GM18526 (cell line): ENCODE data around the gene ALDH1L1.

Experiments
- POLR2A ChIP-seq: IDR thresholded peaks from 3 replicates; pipeline ENCODE4 v1.6.1; 2011; ENCODE audit not compliant: insufficient read length; ENCODE audit errors: extremely low read depth

Gene ALDH1L1

DNA sequence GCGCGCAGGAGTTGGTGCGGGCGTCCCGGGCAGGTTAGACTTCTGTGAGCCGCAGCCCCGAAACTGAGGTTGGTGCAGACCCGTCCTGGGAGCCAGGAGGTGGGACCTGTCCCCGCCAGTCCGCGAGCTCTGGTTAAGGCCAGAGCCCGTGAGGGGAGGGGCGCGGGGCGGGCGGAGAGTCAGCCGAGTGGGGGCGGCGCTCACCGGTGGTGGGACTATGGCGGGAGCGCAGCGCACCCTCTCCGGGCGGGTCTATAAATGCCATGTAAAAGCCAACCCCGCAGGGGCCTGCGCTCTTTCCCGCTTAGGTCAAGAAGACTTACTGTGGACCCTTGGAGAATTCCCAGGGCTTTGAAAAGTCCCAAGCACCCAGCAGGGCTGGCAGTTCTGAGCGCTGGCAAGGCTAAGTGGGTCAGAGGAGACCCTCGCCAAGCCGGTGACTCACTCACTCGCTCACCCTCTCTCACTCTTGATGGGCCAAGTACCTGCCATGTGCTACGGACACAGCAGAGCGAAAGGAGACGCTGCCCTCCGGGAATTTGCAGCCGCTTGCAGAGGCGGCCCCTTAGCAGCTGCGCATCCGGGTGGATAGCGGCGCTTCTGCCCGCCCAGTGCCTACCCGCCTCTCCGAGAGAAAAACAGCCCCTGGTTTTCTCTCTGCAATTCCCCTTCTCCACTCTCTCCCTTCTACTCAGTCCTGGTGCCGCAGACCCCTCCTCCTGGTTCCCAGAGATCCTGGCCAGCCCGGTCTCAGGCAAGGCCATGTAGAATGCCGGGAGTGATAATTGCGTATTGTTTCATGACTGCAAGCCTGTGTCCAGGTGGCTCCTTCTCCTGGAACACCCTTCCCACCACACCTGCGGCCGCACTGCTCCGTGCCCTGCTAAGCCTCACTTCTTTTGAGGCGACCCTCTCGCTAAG is at the start of gene ALDH1L1:
Gene ALDH1L1 (minus strand): TSS at position 110 of the 921 bp plus-strand sequence. CDS start 19,607 bp downstream, outside the sequence.
- no peak for TF ChIP-seq POLR2A

DNA sequence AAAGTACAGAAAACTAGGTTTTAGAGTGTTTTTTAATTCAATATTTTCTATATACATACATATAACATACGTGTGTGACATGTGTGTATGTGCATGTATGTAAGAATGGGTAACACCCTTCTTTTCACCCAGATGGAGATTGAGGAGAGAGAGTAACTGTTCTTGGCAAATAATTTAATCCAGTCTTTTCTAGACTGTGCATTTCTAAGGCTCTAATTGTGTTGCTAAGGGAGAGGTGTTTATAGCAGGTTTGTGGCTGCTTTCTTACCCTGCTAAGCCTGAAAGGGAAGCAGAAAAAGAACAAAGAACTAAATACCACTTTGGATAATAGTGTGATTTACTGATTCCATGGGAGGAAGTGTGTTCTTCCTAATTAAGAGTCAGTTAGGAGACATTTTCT is 46.0 kb upstream of the ALDH1L1 start:
- TF ChIP-seq POLR2A, result no peak

DNA sequence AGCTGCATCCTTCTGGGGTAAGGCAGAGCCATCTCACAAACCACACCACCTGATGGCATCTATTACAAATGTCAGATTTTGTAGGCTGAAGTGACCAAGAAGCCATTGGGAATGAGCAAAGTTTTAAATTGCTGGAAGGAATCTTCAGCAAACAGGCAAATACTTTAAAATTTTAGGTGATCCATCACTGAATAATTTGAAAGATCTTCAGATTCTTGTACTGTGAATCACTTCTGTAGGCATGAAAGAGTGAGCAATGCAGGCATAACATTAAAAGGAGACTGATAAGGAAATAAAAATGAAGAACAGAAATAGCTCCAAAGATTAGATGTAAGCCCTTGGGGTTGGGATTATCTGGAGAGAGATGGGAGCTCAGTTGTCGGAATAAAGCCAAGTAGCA is 36.0 kb upstream of the ALDH1L1 start:
- TF ChIP-seq POLR2A, result no peak

DNA sequence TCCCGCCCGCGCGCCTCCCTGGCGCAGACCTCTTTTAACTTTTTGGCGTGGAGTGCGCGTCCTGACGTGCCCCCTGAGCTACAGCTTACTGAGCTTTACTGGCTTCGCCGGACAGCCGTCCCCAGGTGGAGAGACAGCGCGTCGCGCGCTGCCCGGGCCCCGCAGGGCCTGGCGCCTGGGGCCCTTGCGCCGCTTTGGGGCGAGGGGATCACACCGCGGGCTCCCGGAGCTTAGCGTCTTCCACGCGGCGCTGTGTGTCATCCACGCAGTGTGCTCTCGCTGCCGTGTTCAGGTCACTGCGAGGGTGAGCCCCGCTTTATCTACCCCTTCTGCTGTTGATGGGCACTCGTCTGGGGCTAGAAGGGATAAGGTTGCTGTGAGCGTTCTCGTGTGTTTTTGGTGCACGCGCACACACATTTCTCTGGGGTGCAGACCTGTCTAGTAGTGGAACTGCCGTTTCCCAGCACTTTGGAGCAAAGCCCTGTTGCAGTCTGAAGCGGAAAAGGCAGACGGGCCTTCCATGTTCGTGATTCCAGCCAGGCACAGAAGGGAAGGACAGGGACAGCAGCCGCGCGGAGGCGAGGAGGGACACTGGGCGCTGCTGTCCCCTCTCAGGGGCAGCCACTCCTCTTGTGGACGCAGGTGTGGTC is 33.1 kb upstream of the ALDH1L1 start:
- no peak for TF ChIP-seq POLR2A

DNA sequence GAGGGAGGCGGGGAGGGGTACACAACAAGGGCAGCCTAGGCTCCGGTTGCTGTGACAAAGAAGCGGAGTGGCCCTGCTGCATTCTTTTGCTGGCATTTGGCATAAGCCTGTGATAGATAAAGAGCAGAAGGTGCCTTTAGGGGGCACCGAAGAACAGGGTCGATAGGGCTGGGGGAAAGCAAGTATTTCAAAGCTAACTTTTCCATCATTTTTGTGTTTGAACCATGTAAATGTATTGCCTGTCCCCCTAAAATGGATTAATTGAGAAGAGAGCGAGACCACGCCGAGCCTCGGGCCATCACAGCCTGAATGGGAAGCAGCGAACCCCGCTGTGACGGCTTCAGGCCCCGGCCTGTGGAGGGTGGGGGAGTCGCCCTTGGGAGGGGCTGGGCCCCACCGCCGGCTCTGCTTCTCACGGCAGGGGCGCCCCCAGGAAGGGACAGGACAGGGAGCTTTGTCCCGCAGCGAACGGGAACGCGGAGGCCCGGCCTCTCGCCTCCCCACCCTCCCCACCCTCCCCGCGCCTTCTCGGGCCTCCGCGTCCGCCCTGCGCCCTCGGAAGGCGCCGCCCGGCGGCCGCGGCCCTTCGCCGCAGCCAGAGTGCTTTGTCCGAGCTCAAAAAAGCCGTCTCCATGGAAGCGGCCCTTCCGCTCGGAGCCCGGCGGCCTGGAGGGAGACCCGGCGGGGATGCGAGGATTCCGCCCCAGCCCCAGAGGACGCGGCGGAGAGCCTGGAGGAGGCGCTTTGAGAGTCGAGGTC is 32.4 kb upstream of the ALDH1L1 start:
- no peak for TF ChIP-seq POLR2A

DNA sequence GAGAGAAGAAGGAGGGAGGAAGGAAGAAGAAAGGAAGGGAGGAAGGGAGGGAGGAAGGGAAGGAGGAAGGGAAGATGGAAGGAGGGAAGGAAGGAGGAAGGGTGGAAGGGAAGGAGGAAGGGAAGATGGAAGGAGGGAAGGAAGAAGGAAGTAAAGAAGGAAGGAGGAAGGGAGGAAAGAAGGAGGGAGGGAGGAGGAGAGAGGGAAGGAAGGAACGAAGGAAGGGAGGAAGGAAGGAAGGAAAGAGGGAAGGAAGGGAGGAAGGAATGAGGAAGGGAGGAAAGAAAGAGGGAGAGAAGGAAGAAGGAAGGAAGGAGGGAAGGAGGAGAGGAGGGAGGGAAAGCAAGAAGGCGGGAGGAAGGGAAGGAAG is 31.8 kb upstream of the ALDH1L1 start:
- TF ChIP-seq POLR2A, result no peak

DNA sequence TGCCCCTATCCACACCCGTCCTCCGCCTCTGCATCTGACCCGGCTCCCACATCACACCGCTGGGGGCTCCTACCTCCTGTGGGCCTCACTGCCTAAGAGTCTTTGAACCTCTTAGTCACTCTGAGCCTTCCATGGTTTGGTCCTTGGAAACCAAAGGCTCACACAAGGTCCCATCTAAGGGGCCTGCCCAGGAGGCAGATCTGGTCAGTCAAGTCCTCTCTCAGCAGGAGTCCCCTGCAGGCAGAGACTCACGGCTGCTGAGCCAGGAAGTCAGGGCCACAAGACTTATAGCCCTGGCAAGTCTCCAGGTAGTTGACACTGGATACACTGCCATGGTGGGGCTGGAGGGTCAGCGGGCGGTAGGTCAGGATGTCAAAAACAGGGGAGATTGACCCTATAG is 31.2 kb upstream of the ALDH1L1 start:
- TF ChIP-seq POLR2A, result no peak

DNA sequence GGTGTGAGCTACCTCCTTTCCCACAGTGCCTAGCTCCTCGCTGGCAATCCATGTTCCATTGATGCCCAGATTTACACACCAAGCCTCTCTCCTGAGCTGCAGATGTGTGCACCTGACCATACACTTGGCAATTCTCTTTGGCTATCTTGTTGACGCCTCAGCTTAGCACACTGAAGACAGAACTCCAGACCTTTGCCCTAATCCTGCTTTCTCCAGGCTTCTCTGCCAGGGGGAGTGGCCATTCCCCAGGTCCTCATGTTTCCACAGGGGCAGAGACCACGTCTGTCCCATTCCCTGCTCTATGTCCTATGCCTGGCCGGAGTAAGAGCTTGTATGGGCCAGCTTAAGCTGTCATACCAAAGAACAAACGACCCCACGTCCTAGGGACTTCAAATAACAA is 30.2 kb upstream of the ALDH1L1 start:
- TF ChIP-seq POLR2A, result no peak

DNA sequence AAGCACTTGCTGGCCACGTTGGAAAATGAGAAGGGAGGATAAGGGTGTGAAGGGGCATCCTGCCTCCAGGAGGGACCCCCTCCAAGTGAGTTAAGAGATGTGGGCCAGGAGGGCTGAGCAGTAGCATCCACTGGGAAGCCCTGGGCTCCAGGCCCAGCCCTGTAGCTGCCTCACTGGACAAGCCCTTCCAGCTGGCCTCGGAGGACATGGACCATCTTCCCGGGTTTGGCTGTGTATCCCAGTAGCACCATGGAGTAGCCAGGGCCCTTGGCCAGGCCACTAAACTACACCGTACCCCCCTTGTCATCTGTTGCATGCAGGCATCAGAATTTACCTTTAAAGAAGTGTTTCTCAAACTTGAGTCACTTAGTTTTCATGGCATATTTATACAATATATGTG is 29.4 kb upstream of the ALDH1L1 start:
- no peak for TF ChIP-seq POLR2A

DNA sequence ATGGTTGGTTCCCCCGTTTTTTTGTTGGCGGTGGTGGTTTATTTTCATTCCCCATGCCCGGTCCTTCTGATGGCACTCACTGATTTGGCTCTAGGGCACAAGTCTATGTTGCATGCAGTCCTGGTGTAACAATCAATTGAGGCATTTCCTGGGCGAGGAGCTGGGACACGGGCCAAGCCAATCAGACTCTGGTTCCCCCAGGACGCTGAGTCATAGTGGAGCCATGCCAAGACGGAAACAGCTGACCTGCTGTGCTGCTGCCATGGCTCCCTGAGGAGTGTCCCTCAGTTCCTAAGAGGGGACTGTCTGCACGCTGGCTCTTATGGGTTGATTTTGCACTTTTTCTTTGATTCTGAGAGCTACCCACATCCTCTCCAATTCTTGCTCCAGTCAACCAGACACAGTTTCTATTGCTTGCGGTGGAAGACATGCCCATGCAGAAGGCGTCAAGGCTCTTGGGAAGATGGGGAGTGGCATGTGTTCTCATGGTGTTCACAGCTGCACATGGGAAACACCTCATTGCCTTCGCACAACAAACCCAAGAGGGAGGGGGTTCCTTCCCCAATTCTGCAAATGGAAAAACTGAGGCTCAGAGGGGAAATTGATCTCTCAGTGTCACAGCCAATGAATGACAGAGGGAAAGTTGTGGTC is 28.3 kb upstream of the ALDH1L1 start:
- no peak for TF ChIP-seq POLR2A

DNA sequence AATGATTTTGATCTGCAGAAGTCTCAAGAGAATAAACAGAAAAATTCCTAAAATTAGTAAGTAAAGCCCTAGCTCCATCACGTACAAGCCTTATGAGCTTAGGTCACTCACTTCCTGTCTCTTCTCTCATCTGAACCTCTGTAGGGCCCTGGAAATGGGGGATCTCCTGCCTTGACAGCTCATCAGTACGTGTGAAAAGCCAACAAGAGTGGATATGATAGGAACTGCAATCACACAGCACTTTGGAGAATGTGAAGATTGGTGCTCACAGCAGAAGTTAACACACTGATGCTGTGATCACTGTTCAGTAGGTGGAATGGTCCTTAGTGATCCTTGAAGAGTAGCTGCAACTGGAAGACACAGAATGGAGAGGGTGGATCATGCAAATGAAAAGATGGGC is 27.8 kb upstream of the ALDH1L1 start:
- TF ChIP-seq POLR2A, result no peak

DNA sequence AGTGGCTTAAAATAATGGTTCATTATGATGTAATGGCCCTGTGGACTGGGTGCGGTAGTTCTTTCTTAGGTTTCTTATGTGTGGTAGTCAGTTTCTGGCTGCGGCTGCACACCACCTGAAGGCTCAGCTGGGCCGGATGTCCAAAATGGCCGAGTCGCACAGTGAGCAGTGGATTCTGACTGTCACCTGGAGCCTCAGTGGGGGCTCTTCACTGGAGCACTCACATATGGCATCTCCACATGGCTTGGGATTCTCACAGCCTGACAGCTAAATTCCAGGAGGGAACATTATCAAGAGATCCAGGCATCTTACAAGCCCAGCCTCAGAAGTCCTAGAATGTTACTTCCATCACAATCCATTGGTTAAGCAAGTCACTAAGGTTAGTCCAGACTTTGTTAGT is 26.8 kb upstream of the ALDH1L1 start:
- no peak for TF ChIP-seq POLR2A

DNA sequence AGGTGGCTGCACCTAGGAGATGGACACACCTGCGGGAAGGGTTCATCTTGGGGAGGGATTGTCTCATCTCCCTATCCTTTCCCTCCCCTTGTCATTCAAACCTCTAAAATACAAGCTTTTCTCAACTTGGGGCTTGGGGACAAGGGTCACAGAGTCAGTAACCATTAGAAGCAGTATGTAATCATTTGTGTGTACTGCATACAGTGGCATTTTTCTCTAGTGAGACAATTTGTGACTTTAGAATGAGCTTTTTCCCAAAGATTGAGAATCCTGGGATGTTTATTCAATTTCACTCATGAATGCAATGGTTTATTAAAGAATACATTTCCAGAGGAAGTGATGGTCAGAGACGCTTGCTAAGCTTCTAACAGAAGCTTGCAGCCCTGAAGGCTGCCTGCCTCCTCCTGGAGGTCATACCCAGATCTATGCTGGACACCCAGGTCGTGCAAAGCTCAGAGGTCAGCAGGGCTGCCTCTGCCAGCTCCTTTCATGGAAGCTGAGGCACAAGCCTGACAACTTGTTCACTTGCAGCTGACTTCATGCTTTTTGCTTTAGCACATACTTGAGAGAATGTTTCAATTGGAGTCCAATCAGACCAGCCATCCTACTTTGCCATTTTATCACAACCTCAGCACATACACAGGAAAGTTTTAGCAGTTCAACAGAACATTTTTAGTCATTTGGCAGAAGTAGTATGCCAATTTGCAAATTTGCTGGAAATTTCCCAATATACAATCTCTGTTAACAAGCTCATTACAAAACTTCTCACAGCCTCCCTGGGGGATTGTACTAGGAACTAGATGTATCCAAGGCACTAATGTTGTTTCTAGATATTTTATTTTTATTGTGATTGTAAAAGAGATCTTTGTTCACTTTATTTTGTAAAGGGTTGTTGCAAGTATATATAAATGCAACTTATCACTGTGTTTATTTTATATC is 25.6 kb upstream of the ALDH1L1 start:
- TF ChIP-seq POLR2A, result no peak

DNA sequence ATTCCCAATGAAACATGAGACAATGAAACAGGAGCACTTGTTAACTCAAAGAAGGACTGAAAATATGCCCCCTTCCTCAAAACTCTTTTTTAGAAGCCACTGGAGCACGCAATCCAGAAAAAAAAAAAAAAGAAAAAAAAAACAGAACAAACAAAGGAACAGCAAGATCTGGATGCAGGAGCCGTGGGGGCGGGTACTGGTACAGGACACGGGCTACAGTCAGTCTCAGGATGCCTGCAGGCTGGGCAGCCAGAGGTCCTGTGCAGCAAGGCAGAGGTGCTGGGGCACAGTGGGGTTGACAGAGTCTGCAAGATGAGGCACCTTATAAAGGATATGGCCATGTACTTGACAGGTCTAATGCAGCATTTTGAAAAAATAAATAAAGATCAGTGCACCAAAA is 22.3 kb upstream of the ALDH1L1 start:
- no peak for TF ChIP-seq POLR2A
